Prostate gland (tissue), 2 donors: ENCODE results near the gene TRAP1.

ENCODE experiments used
- CTCF ChIP-seq, 4 experiments: fragments of 200-600 bp in 2 of 4; fragments of 450-650 bp in 2 of 4; sonication (generic) in 2 of 4; IDR thresholded peaks; 1 replicate in 3 of 4; 2 replicates in 1 of 4; pipeline ENCODE4 v1.5.1; 2016 to 2019; ENCODE audit warnings: antibody characterized with exemption in 4 of 4, mild to moderate bottlenecking in 2 of 4, moderate library complexity in 2 of 4
- POLR2A ChIP-seq: fragments of 450-650 bp; IDR thresholded peaks from one replicate; pipeline ENCODE4 v1.6.1; 2016; ENCODE audit warnings: antibody characterized with exemption, mild to moderate bottlenecking
- POLR2AphosphoS5 ChIP-seq: sonication (generic); formaldehyde crosslinking; IDR thresholded peaks from one replicate; pipeline ENCODE4 v1.6.1; 2017; ENCODE audit warnings: antibody characterized with exemption

GRCh38 chr16:3640207-3640606 lies 77.1 kb downstream of the TRAP1 start:
- TF ChIP-seq CTCF (IDR thresholded peaks at IDR 0.05) (no peak), POLR2A (no peak), POLR2AphosphoS5 (no peak)
